ENCODE data around the gene LRPPRC.

LRPPRC gene

GRCh38 chr2:43980902-43981301, 14.9 kb downstream of the LRPPRC start:
- no peaks in the 10 kb centered on the region for H3K9me3 ChIP-seq (ENCODE audit: control insufficient read depth in 2 of 2, low read length in 2 of 2)
- H3K4me1 ChIP-seq (ENCODE audit: control insufficient read depth, insufficient read depth, low read length), result no peaks in the 10 kb centered on the region
- no peaks in the 10 kb centered on the region for H3K27me3 ChIP-seq (ENCODE audit: control insufficient read depth in 1 of 2, insufficient read depth in 2 of 2, low read length in 2 of 2)
- H3K36me3 ChIP-seq (ENCODE audit: control insufficient read depth in 2 of 2, insufficient read depth in 2 of 2, low read length in 2 of 2), result peaks cover 9 to 18% of the 10 kb centered on the region in 2 donors
- no peak overlapping the region for H3K9ac ChIP-seq (ENCODE audit: low read length in 2 of 2)
- H3K4me3 ChIP-seq (ENCODE audit: low read length in 2 of 2), result no peak overlapping the region
- H3K27ac ChIP-seq (ENCODE audit: low read length), result no peak overlapping the region

- Histone ChIP-seq H3K27ac (ENCODE audit: low read length) (no peak overlapping the region), H3K27me3 (ENCODE audit: control insufficient read depth in 1 of 2, insufficient read depth in 2 of 2, low read length in 2 of 2) (no peaks in the 10 kb centered on the region), H3K9me3 (ENCODE audit: control insufficient read depth in 2 of 2, low read length in 2 of 2) (no peaks in the 10 kb centered on the region), H3K4me1 (ENCODE audit: control insufficient read depth, insufficient read depth, low read length) (no peaks in the 10 kb centered on the region), H3K4me3 (ENCODE audit: low read length in 2 of 2) (no peak overlapping the region), H3K9ac (ENCODE audit: low read length in 2 of 2) (no peak overlapping the region), H3K36me3 (ENCODE audit: control insufficient read depth in 2 of 2, insufficient read depth in 2 of 2, low read length in 2 of 2) (peaks cover 22 to 32% of the 10 kb centered on the region in 2 donors)
Measured at GRCh38 chr2:43977677-43978375, 18.0 kb downstream of the LRPPRC start.

GRCh38 chr2:43960921-43961320, 34.9 kb downstream of the LRPPRC start:
- H3K9ac ChIP-seq (ENCODE audit: low read length in 2 of 2), result no peak overlapping the region
- H3K36me3 ChIP-seq (ENCODE audit: control insufficient read depth in 2 of 2, insufficient read depth in 2 of 2, low read length in 2 of 2), result peaks cover 19 to 45% of the 10 kb centered on the region in 2 donors

GRCh38 chr2:43958397-43959275, 37.2 kb downstream of the LRPPRC start:
- Histone ChIP-seq H3K9me3 (ENCODE audit: control insufficient read depth in 2 of 2, low read length in 2 of 2) (no peaks in the 10 kb centered on the region), H3K36me3 (ENCODE audit: control insufficient read depth in 2 of 2, insufficient read depth in 2 of 2, low read length in 2 of 2) (peaks cover 26 to 60% of the 10 kb centered on the region in 2 donors), H3K9ac (ENCODE audit: low read length in 2 of 2) (no peak overlapping the region), H3K27ac (ENCODE audit: low read length) (no peak overlapping the region), H3K27me3 (ENCODE audit: control insufficient read depth in 1 of 2, insufficient read depth in 2 of 2, low read length in 2 of 2) (no peaks in the 10 kb centered on the region), H3K4me3 (ENCODE audit: low read length in 2 of 2) (no peak overlapping the region), H3K4me1 (ENCODE audit: control insufficient read depth, insufficient read depth, low read length) (no peaks in the 10 kb centered on the region)

More at GRCh38 chr2:43960921-43961320, 34.9 kb downstream of the LRPPRC start:
- Histone ChIP-seq H3K4me1 (ENCODE audit: control insufficient read depth, insufficient read depth, low read length) (no peaks in the 10 kb centered on the region), H3K27ac (ENCODE audit: low read length) (no peak overlapping the region), H3K27me3 (ENCODE audit: control insufficient read depth in 1 of 2, insufficient read depth in 2 of 2, low read length in 2 of 2) (no peaks in the 10 kb centered on the region), H3K4me3 (ENCODE audit: low read length in 2 of 2) (no peak overlapping the region), H3K9me3 (ENCODE audit: control insufficient read depth in 2 of 2, low read length in 2 of 2) (no peaks in the 10 kb centered on the region)

GRCh38 chr2:43950383-43951008, 45.3 kb downstream of the LRPPRC start:
- Histone ChIP-seq H3K27ac (ENCODE audit: low read length) (no peak overlapping the region), H3K9ac (ENCODE audit: low read length in 2 of 2) (no peak overlapping the region), H3K4me1 (ENCODE audit: control insufficient read depth, insufficient read depth, low read length) (no peaks in the 10 kb centered on the region), H3K4me3 (ENCODE audit: low read length in 2 of 2) (no peak overlapping the region), H3K9me3 (ENCODE audit: control insufficient read depth in 2 of 2, low read length in 2 of 2) (no peaks in the 10 kb centered on the region), H3K27me3 (ENCODE audit: control insufficient read depth in 1 of 2, insufficient read depth in 2 of 2, low read length in 2 of 2) (no peaks in the 10 kb centered on the region), H3K36me3 (ENCODE audit: control insufficient read depth in 2 of 2, insufficient read depth in 2 of 2, low read length in 2 of 2) (peaks cover 14 to 38% of the 10 kb centered on the region in 2 donors)

GRCh38 chr2:43948370-43948769, 47.4 kb downstream of the LRPPRC start:
- Histone ChIP-seq H3K4me3 (ENCODE audit: low read length in 2 of 2) (no peak overlapping the region), H3K36me3 (ENCODE audit: control insufficient read depth in 2 of 2, insufficient read depth in 2 of 2, low read length in 2 of 2) (peaks cover 13 to 38% of the 10 kb centered on the region in 2 donors), H3K9me3 (ENCODE audit: control insufficient read depth in 2 of 2, low read length in 2 of 2) (no peaks in the 10 kb centered on the region), H3K4me1 (ENCODE audit: control insufficient read depth, insufficient read depth, low read length) (no peaks in the 10 kb centered on the region), H3K27me3 (ENCODE audit: control insufficient read depth in 1 of 2, insufficient read depth in 2 of 2, low read length in 2 of 2) (no peaks in the 10 kb centered on the region), H3K27ac (ENCODE audit: low read length) (no peak overlapping the region), H3K9ac (ENCODE audit: low read length in 2 of 2) (no peak overlapping the region)

- Histone ChIP-seq H3K27ac (ENCODE audit: low read length) (no peak overlapping the region), H3K36me3 (ENCODE audit: control insufficient read depth in 2 of 2, insufficient read depth in 2 of 2, low read length in 2 of 2) (peaks cover 13 to 39% of the 10 kb centered on the region in 2 donors), H3K4me1 (ENCODE audit: control insufficient read depth, insufficient read depth, low read length) (no peaks in the 10 kb centered on the region), H3K4me3 (ENCODE audit: low read length in 2 of 2) (no peak overlapping the region), H3K9ac (ENCODE audit: low read length in 2 of 2) (no peak overlapping the region), H3K9me3 (ENCODE audit: control insufficient read depth in 2 of 2, low read length in 2 of 2) (no peaks in the 10 kb centered on the region), H3K27me3 (ENCODE audit: control insufficient read depth in 1 of 2, insufficient read depth in 2 of 2, low read length in 2 of 2) (no peaks in the 10 kb centered on the region)
Measured at GRCh38 chr2:43946685-43947084, 49.1 kb downstream of the LRPPRC start.

GRCh38 chr2:43945439-43945838, 50.4 kb downstream of the LRPPRC start:
- H3K9ac ChIP-seq (ENCODE audit: low read length in 2 of 2), result no peak overlapping the region
- no peak overlapping the region for H3K27ac ChIP-seq (ENCODE audit: low read length)
- H3K36me3 ChIP-seq (ENCODE audit: control insufficient read depth in 2 of 2, insufficient read depth in 2 of 2, low read length in 2 of 2), result peaks cover 12 to 39% of the 10 kb centered on the region in 2 donors
- no peaks in the 10 kb centered on the region for H3K9me3 ChIP-seq (ENCODE audit: control insufficient read depth in 2 of 2, low read length in 2 of 2)
- no peaks in the 10 kb centered on the region for H3K4me1 ChIP-seq (ENCODE audit: control insufficient read depth, insufficient read depth, low read length)
- no peaks in the 10 kb centered on the region for H3K27me3 ChIP-seq (ENCODE audit: control insufficient read depth in 1 of 2, insufficient read depth in 2 of 2, low read length in 2 of 2)
- no peak overlapping the region for H3K4me3 ChIP-seq (ENCODE audit: low read length in 2 of 2)

GRCh38 chr2:43944915-43945314, 50.9 kb downstream of the LRPPRC start:
- no peaks in the 10 kb centered on the region for H3K27me3 ChIP-seq (ENCODE audit: control insufficient read depth in 1 of 2, insufficient read depth in 2 of 2, low read length in 2 of 2)
- no peak overlapping the region for H3K27ac ChIP-seq (ENCODE audit: low read length)
- H3K36me3 ChIP-seq (ENCODE audit: control insufficient read depth in 2 of 2, insufficient read depth in 2 of 2, low read length in 2 of 2), result peaks cover 12 to 39% of the 10 kb centered on the region in 2 donors
- no peak overlapping the region for H3K9ac ChIP-seq (ENCODE audit: low read length in 2 of 2)
- H3K4me1 ChIP-seq (ENCODE audit: control insufficient read depth, insufficient read depth, low read length), result no peaks in the 10 kb centered on the region
- no peaks in the 10 kb centered on the region for H3K9me3 ChIP-seq (ENCODE audit: control insufficient read depth in 2 of 2, low read length in 2 of 2)
- no peak overlapping the region for H3K4me3 ChIP-seq (ENCODE audit: low read length in 2 of 2)

- H3K4me1 ChIP-seq (ENCODE audit: control insufficient read depth, insufficient read depth, low read length), result no peaks in the 10 kb centered on the region
- H3K27ac ChIP-seq (ENCODE audit: low read length), result no peak overlapping the region
- peaks cover 12 to 42% of the 10 kb centered on the region in 2 donors for H3K36me3 ChIP-seq (ENCODE audit: control insufficient read depth in 2 of 2, insufficient read depth in 2 of 2, low read length in 2 of 2)
- H3K27me3 ChIP-seq (ENCODE audit: control insufficient read depth in 1 of 2, insufficient read depth in 2 of 2, low read length in 2 of 2), result no peaks in the 10 kb centered on the region
- H3K9ac ChIP-seq (ENCODE audit: low read length in 2 of 2), result no peak overlapping the region
- no peak overlapping the region for H3K4me3 ChIP-seq (ENCODE audit: low read length in 2 of 2)
- no peaks in the 10 kb centered on the region for H3K9me3 ChIP-seq (ENCODE audit: control insufficient read depth in 2 of 2, low read length in 2 of 2)
Measured at GRCh38 chr2:43943809-43944452, 51.9 kb downstream of the LRPPRC start.
